Ovary (tissue), 9 donors: Measurements from ENCODE around the gene CTNNA3. TPM values are rescaled to one million over a fixed set of nuclear protein-coding genes. Genes with fewer than 3 reads are reported as not detected.

Source experiments
- DNase-seq, 5 donors: peaks; one replicate each; pipeline ENCODE4 v3.0.0-alpha.2; 2019 to 2020
- H3K27ac ChIP-seq, 2 donors: fragments of 200-600 bp; one replicate each; pipeline versions ENCODE4 v1.5.1 to v1.8.0; 2019 to 2022
- H3K27me3 ChIP-seq: fragments of 200-600 bp; one replicate; pipeline ENCODE4 v1.8.0; 2022
- H3K36me3 ChIP-seq: fragments of 200-600 bp; sonication (generic); one replicate; pipeline ENCODE4 v1.5.1; 2019
- H3K4me1 ChIP-seq: one replicate; pipeline ENCODE4 v1.8.1; 2013; ENCODE audit warnings: mild to moderate bottlenecking, moderate library complexity; ENCODE audit not compliant: insufficient read depth
- H3K4me3 ChIP-seq: fragments of 200-600 bp; sonication (generic); one replicate; pipeline ENCODE4 v1.5.1; 2017
- H3K9me3 ChIP-seq, 2 donors: fragments of 200-600 bp in 1 of 2; sonication (generic) in 1 of 2; one replicate each; pipeline versions ENCODE4 v1.5.1 to v1.8.1; 2013 to 2019; ENCODE audit warnings: mild to moderate bottlenecking in 1 of 2, moderate library complexity in 1 of 2
- EP300 ChIP-seq: sonication (generic); formaldehyde crosslinking; IDR thresholded peaks from one replicate; pipeline ENCODE4 v1.6.1; 2017; ENCODE audit warnings: antibody characterized with exemption
- POLR2A ChIP-seq: fragments of 450-650 bp; IDR thresholded peaks from one replicate; pipeline ENCODE4 v1.6.1; 2017; ENCODE audit warnings: antibody characterized with exemption, mild to moderate bottlenecking, moderate library complexity
- WGBS, 3 donors: extraction: QIAGEN DNeasy Blood & Tissue Kit in 1 of 3; methylation state at CpG; one replicate each; pipeline versions ENCODE4 v1.1.5 to v1.1.7; 2013 to 2017; 5-methylcytosine and 5-hydroxymethylcytosine counted together
- intact Hi-C, 4 donors: fragments of 100-400 bp; cut with DNase I; formaldehyde crosslinking; loops; one replicate each; pipeline versions ENCODE4 v1.11.0 to v1.15.1; 2022 to 2023
- polyA plus RNA-seq, 2 donors: library from polyadenylated mRNA; stranded (reverse); fragments of 200-250 nt in 1 of 2; fragments of 350-450 nt in 1 of 2; fragmentation: Illumina TruSeq in 1 of 2; extraction: RNeasy Lipid Tissue Mini Kit (QIAGEN cat#74804) in 1 of 2; gene quantifications; one replicate each; pipeline ENCODE4 v1.2.3, GENCODE V29; 2013 to 2014
- total RNA-seq, 7 donors: library from RNA; depleted of rRNA in 2 of 7; stranded (reverse); fragments of >200 nt in 2 of 7; fragmentation: NEBNext Ultra II Directional in 3 of 7; extraction: Animal tissue kit (Norgen Biotek cat#: 25700) in 3 of 7; gene quantifications; one replicate each; pipeline versions ENCODE4 v1.1.0 to v1.2.4, GENCODE V29; 2016 to 2023
- TF ChIP-seq, protein P1 (sequence below), 3 donors: fragments of 450-650 bp in 2 of 3; fragments of 200-600 bp in 1 of 3; IDR thresholded peaks; one replicate each; pipeline versions ENCODE4 v1.5.1 to v1.8.0; 2016 to 2022; ENCODE audit warnings: antibody characterized with exemption in 3 of 3, mild to moderate bottlenecking in 1 of 3
- donor health status: DM: no; HTN: no; CAD: no; lungs with moderate emphysema.
- donor health status: DM: no; HTN: no; CAD: no.
- donor health status: Bipolar disorder and iron deficiency.
- donor health status: DM: yes; HTN: yes; CAD: no.
- donor health status: DM: no; HTN: no; CAD: no.
- donor health status: DM: yes; HTN: yes; CAD: no.

Gene CTNNA3
- total and polyA plus RNA-seq, 9 donors, result 1.9 to 9.7 (median 4.0) TPM

- H3K9me3 ChIP-seq, result no peaks in the 10 kb centered on the region
- H3K27ac ChIP-seq, result no peak overlapping the region
- 0 to 3% (median 0%) methylated on average over 1 of the region's 1 CpG for WGBS, 3 donors
- no peaks in the 10 kb centered on the region for H3K27me3 ChIP-seq
- DNase-seq, result no peak
- no peaks in the 10 kb centered on the region for H3K36me3 ChIP-seq
- TF ChIP-seq EP300, result no peak
- TF ChIP-seq, protein P1, sequence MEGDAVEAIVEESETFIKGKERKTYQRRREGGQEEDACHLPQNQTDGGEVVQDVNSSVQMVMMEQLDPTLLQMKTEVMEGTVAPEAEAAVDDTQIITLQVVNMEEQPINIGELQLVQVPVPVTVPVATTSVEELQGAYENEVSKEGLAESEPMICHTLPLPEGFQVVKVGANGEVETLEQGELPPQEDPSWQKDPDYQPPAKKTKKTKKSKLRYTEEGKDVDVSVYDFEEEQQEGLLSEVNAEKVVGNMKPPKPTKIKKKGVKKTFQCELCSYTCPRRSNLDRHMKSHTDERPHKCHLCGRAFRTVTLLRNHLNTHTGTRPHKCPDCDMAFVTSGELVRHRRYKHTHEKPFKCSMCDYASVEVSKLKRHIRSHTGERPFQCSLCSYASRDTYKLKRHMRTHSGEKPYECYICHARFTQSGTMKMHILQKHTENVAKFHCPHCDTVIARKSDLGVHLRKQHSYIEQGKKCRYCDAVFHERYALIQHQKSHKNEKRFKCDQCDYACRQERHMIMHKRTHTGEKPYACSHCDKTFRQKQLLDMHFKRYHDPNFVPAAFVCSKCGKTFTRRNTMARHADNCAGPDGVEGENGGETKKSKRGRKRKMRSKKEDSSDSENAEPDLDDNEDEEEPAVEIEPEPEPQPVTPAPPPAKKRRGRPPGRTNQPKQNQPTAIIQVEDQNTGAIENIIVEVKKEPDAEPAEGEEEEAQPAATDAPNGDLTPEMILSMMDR (IDR thresholded peaks at IDR 0.05), result no peak
- TF ChIP-seq POLR2A, result no peak
- no peaks in the 10 kb centered on the region for H3K4me1 ChIP-seq
- intact Hi-C loops, result no loop called here
- no peak overlapping the region for H3K4me3 ChIP-seq
Measured at GRCh38 chr10:66085906-66086305, 1610.1 kb downstream of the CTNNA3 start.

DNA sequence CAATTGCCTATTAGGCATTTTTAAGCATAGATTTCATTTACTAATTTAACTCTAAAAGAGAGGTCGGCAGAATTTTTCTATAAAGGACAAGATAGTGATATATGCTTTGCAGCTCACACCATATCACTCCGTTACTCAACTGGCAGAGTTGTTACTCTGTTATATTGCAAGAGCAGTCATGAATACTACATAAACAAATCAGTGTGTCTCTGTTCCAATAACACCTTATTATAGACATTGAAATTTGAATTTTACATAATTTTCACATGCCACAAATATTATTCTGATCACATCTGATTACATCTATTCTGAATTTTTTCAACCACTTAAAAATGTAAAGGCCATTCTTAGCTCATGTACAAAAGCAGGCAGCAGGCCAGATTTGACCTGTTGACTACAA, 1624.1 kb downstream of the CTNNA3 start:
- intact Hi-C loops, result no loop called here
- no peak overlapping the region for H3K27ac ChIP-seq

GRCh38 chr10:66058594-66058993, 1637.4 kb downstream of the CTNNA3 start:
- Histone ChIP-seq H3K4me1 (no peaks in the 10 kb centered on the region), H3K4me3 (no peak overlapping the region), H3K36me3 (no peaks in the 10 kb centered on the region), H3K27me3 (no peaks in the 10 kb centered on the region), H3K27ac (no peak overlapping the region), H3K9me3 (no peaks in the 10 kb centered on the region)
- intact Hi-C loops, result no loop called here
- TF ChIP-seq POLR2A (no peak), EP300 (no peak)
- TF ChIP-seq, protein P1 (IDR thresholded peaks at IDR 0.05), result no peak
- DNase-seq, result no peak

More for the DNA sequence above, 1624.1 kb downstream of the CTNNA3 start:
- no peak for DNase-seq
- no peak overlapping the region for H3K4me3 ChIP-seq
- H3K27me3 ChIP-seq, result no peaks in the 10 kb centered on the region
- TF ChIP-seq, protein P1 (IDR thresholded peaks at IDR 0.05), result no peak
- TF ChIP-seq POLR2A (no peak), EP300 (no peak)
- no peaks in the 10 kb centered on the region for H3K4me1 ChIP-seq
- no peaks in the 10 kb centered on the region for H3K36me3 ChIP-seq
- 85 to 89% (median 87%) methylated on average over 2 of the region's 2 CpGs for WGBS, 3 donors
- no peaks in the 10 kb centered on the region for H3K9me3 ChIP-seq

- intact Hi-C loops, result no loop called here
- Histone ChIP-seq H3K9me3 (no peaks in the 10 kb centered on the region), H3K27ac (no peak overlapping the region), H3K27me3 (no peaks in the 10 kb centered on the region), H3K36me3 (no peaks in the 10 kb centered on the region), H3K4me3 (no peak overlapping the region), H3K4me1 (no peaks in the 10 kb centered on the region)
- DNase-seq, result no peak
- TF ChIP-seq, protein P1 (IDR thresholded peaks at IDR 0.05), result no peak
- no peak for TF ChIP-seq POLR2A
- no peak for TF ChIP-seq EP300
- 85 to 96% (median 90%) methylated on average over 3 of the region's 3 CpGs for WGBS, 3 donors
Measured at GRCh38 chr10:66049335-66049734, 1646.7 kb downstream of the CTNNA3 start.

- TF ChIP-seq, protein P1 (IDR thresholded peaks at IDR 0.05), result no peak
- no peak for TF ChIP-seq EP300
- no peak for TF ChIP-seq POLR2A
- Histone ChIP-seq H3K9me3 (no peaks in the 10 kb centered on the region), H3K4me3 (no peak overlapping the region), H3K27ac (no peak overlapping the region), H3K27me3 (no peaks in the 10 kb centered on the region), H3K4me1 (no peaks in the 10 kb centered on the region), H3K36me3 (no peaks in the 10 kb centered on the region)
- 75 to 91% (median 87%) methylated on average over 1 of the region's 1 CpG for WGBS, 3 donors
- no peak for DNase-seq
- intact Hi-C loops, result no loop called here
Measured at GRCh38 chr10:66045859-66046258, 1650.1 kb downstream of the CTNNA3 start.
